Cardiac muscle cell (in vitro differentiated cells and primary cell): ENCODE data around the gene VCAN. TPM values are rescaled to one million over a fixed set of nuclear protein-coding genes. Genes with fewer than 3 reads are reported as not detected.

Experiments used
- DNase-seq, 2 donors: peaks; one replicate each; pipeline versions ENCODE4 v3.0.0 to v3.0.0-alpha.2; 2010 to 2017; ENCODE audit warnings: low read depth in 1 of 2, low spot score in 1 of 2
- H3K27ac ChIP-seq: fragments of 200-600 bp; sonication (generic); 2 replicates; pipeline ENCODE4 v1.5.1; 2016
- H3K27me3 ChIP-seq: fragments of 200-600 bp; sonication (generic); 2 replicates; pipeline ENCODE4 v1.6.0; 2016; ENCODE audit warnings: control low read depth
- H3K36me3 ChIP-seq: fragments of 200-600 bp; sonication (generic); 2 replicates; pipeline ENCODE4 v1.5.1; 2016; ENCODE audit warnings: control low read depth
- H3K4me1 ChIP-seq: fragments of 200-600 bp; sonication (generic); 2 replicates; pipeline ENCODE4 v1.8.1; 2017; ENCODE audit warnings: low read depth, mild to moderate bottlenecking, mixed run types
- H3K4me3 ChIP-seq: fragments of 200-600 bp; sonication (generic); 2 replicates; pipeline ENCODE4 v1.5.1; 2016; ENCODE audit warnings: mild to moderate bottlenecking
- H3K9me3 ChIP-seq: fragments of 200-600 bp; sonication (generic); 2 replicates; pipeline ENCODE4 v1.5.1; 2017; ENCODE audit warnings: low read depth, mild to moderate bottlenecking, control low read depth
- CTCF ChIP-seq: IDR thresholded peaks from 2 replicates; pipeline ENCODE4 v1.5.1; 2012; ENCODE audit warnings: low read depth, mild to moderate bottlenecking, low read length
- polyA plus RNA-seq: library from polyadenylated mRNA; unstranded; fragments of >200 nt; fragmentation: Nextera tagmentation; extraction: Ambion mirVana; gene quantifications from 2 replicates; pipeline ENCODE4 v1.2.1, GENCODE V29; 2016
- total RNA-seq: library from RNA; depleted of rRNA; stranded (reverse); fragments of >200 nt; gene quantifications from 2 replicates; pipeline ENCODE4 v1.2.3, GENCODE V29; 2016

VCAN gene
- total and polyA plus RNA-seq, 2 experiments from 2014 or later, result 184 to 618 TPM

- H3K36me3 ChIP-seq, result peaks cover 45% of the 10 kb centered on the region
- no peak for TF ChIP-seq CTCF
- H3K4me1 ChIP-seq, result peaks cover 12% of the 10 kb centered on the region
- H3K27me3 ChIP-seq, result no peaks in the 10 kb centered on the region
- H3K9me3 ChIP-seq, result no peaks in the 10 kb centered on the region
- no peak overlapping the region for H3K4me3 ChIP-seq
- peak overlapping the region; percentile 64 for H3K27ac ChIP-seq
- no peak for DNase-seq
Observed at GRCh38 chr5:83510260-83510659, 38.7 kb downstream of the VCAN start.

- TF ChIP-seq CTCF, result no peak
- Histone ChIP-seq H3K27ac (peak overlapping the region; percentile 83), H3K9me3 (no peaks in the 10 kb centered on the region), H3K27me3 (no peaks in the 10 kb centered on the region), H3K36me3 (peaks cover 60% of the 10 kb centered on the region), H3K4me1 (peaks cover 12% of the 10 kb centered on the region), H3K4me3 (no peak overlapping the region)
- peak in 1 of 2 donors; percentile 80 for DNase-seq
Observed at GRCh38 chr5:83512061-83512745, 40.7 kb downstream of the VCAN start.

- Histone ChIP-seq H3K9me3 (no peaks in the 10 kb centered on the region), H3K4me3 (no peak overlapping the region), H3K36me3 (peaks cover 62% of the 10 kb centered on the region), H3K27me3 (no peaks in the 10 kb centered on the region), H3K27ac (peak overlapping the region; percentile 83), H3K4me1 (peaks cover 12% of the 10 kb centered on the region)
- TF ChIP-seq CTCF, result no peak
- no peak for DNase-seq
Observed at GRCh38 chr5:83513081-83513480, 41.5 kb downstream of the VCAN start.

- peak in 1 of 2 donors; percentile 30 for DNase-seq
- peaks cover 65% of the 10 kb centered on the region for H3K36me3 ChIP-seq
- H3K9me3 ChIP-seq, result no peaks in the 10 kb centered on the region
- H3K27me3 ChIP-seq, result no peaks in the 10 kb centered on the region
- TF ChIP-seq CTCF, result no peak
- no peak overlapping the region for H3K4me3 ChIP-seq
- peak overlapping the region; percentile 83 for H3K27ac ChIP-seq
- H3K4me1 ChIP-seq, result peaks cover 12% of the 10 kb centered on the region
Observed at GRCh38 chr5:83513491-83513890, 41.9 kb downstream of the VCAN start.

GRCh38 chr5:83516377-83516776 lies 44.8 kb downstream of the VCAN start:
- Histone ChIP-seq H3K27ac (peak overlapping the region; percentile 70), H3K36me3 (peaks cover 84% of the 10 kb centered on the region)
- peak in 1 of 2 donors; percentile 25 for DNase-seq

More at GRCh38 chr5:83516377-83516776, 44.8 kb downstream of the VCAN start:
- H3K9me3 ChIP-seq, result no peaks in the 10 kb centered on the region
- no peak overlapping the region for H3K4me3 ChIP-seq
- peaks cover 3% of the 10 kb centered on the region for H3K4me1 ChIP-seq
- no peak for TF ChIP-seq CTCF
- no peaks in the 10 kb centered on the region for H3K27me3 ChIP-seq
